Ishikawa (cell line): ENCODE measurements around the gene APOM.

Source experiments
- EGR1 ChIP-seq: IDR thresholded peaks from 2 replicates; pipeline ENCODE4 v1.6.1; 2012
- RAD21 ChIP-seq: IDR thresholded peaks from 2 replicates; pipeline ENCODE4 v1.6.1; 2012; ENCODE audit warnings: low read depth
- REST ChIP-seq: IDR thresholded peaks from 2 replicates; pipeline ENCODE4 v1.6.1; 2012; ENCODE audit warnings: low read depth, mild to moderate bottlenecking
- TAF1 ChIP-seq: IDR thresholded peaks from 2 replicates; pipeline ENCODE4 v1.6.1; 2012; ENCODE audit warnings: low read depth, mild to moderate bottlenecking

GRCh38 chr6:31641370-31641769 lies 14.3 kb upstream of the APOM start:
- TF ChIP-seq RAD21 (no peak), TAF1 (no peak), REST (no peak), EGR1 (no peak)
